SH-SY5Y (cell line): ENCODE results near the gene CIBAR2.

Experiments used
- GATA2 ChIP-seq: IDR thresholded peaks from 2 replicates; pipeline ENCODE4 v1.6.1; 2011; ENCODE audit warnings: mild to moderate bottlenecking, low read depth, low read length
- GATA3 ChIP-seq: IDR thresholded peaks from 2 replicates; pipeline ENCODE4 v1.6.1; 2011; ENCODE audit warnings: low read depth, mild to moderate bottlenecking, low read length, moderate library complexity

- TF ChIP-seq GATA2 (no peak), GATA3 (no peak)
Measured at GRCh38 chr16:85051683-85052082, 60.6 kb downstream of the CIBAR2 start.
